HPDE6-E6E7 (cell line): ENCODE measurements around the gene C9orf85.
"Not testable (repeated sequence)": the region's sequence is repeated elsewhere in the genome, so short reads cannot be mapped to it uniquely, and the experiment has no call there.

Experiments
- DNase-seq: peaks from one replicate; pipeline ENCODE4 v3.0.0; 2011; ENCODE audit warnings: missing footprints; ENCODE audit errors: extremely low spot score

Gene C9orf85

GRCh38 chr9:71911061-71911907 lies at the start of gene C9orf85, which contains the start of gene ABHD17B:
Gene C9orf85, plus strand, starts transcription at chr9:71911639. Its CDS starts 96 bp downstream, at chr9:71911735.
Gene ABHD17B, minus strand, starts transcription at chr9:71911193. Its CDS starts 36,113 bp downstream, at chr9:71875080.
- DNase-seq, result peak; percentile 95

DNA sequence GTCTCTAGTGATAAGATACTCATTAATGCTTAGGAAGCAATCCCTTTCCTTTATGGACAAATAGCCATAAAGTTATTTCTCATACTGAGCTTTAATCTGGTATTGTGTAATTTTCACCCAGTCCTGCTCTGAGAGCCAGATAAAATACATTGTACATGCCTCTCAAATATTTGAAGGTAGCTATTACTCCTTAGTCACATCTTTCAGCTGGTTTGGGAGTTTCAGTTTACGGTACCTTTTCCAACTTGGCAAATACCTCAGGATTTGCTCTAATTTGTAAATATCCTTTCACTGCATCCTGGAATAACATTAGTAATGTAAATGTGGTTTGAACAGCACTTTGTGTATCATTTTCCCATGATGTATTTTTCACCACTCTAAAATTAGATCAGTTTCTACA lies 47.8 kb upstream of the C9orf85 start:
- no peak for DNase-seq

GRCh38 chr9:71875345-71875744 lies 36.1 kb upstream of the C9orf85 start:
- DNase-seq, result no peak

DNA sequence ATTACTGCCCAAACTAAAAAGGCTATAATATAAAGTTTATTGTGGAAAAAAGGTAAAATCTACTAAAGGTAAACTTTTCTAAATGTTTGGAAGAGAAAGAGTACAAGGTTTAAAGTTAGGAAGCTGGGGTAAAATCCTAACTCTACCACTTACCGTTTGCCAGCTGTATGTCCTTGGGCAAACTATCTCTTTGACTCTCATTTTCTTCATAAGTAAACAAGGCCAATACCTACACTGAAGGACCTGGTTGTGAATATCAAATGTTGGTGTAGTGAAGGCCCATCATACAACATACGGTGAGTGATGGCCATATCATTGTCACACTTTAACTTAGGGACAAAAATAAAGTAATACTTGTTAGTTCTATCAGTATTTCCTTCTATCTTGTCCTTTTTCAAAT lies 35.3 kb upstream of the C9orf85 start:
- DNase-seq, result no peak

- no peak for DNase-seq
Observed at GRCh38 chr9:71876829-71877228, 34.6 kb upstream of the C9orf85 start.

DNA sequence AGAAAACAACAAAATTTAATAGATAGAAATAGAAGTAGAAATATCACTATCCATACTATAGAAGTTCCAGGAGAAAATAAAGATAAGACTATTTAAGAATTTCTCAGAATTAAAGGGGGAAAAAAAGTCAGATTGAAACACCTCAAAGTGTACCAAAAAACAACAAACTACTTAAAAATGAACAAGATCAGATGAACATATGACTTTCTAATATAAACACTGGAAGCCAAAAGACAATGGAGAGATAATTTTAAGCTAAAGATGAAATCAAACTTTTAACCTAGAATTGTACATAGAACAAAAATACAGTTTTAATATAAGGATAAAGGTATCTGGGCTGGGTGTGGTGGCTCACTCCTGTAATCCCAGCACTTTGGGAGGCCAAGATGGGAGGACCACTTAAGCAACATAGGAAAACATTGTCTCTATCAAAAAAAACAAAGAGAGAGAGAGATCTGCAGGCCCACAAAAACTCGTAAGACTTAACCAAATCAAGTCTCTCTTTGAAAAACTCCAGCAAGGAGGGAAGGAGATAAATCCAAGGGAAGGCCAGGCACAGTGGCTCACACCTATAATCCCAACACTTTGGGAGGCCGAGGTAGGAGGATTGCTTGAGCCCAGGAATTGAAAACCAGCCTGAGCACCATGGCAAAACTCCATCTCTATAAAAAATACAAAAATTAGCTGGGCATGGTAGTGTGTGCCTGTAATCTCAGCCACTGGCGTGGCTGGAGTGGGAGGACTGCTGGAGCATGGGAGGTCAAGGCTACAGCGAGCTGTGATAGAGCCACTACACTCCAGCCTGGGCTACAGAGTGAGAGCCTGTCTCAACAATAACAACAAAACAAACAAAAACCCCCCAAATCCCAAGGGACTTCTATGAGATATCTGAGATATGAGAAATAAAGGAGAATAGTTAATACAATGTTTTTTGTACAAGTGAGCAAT lies 32.8 kb upstream of the C9orf85 start:
- no peak for DNase-seq

DNA sequence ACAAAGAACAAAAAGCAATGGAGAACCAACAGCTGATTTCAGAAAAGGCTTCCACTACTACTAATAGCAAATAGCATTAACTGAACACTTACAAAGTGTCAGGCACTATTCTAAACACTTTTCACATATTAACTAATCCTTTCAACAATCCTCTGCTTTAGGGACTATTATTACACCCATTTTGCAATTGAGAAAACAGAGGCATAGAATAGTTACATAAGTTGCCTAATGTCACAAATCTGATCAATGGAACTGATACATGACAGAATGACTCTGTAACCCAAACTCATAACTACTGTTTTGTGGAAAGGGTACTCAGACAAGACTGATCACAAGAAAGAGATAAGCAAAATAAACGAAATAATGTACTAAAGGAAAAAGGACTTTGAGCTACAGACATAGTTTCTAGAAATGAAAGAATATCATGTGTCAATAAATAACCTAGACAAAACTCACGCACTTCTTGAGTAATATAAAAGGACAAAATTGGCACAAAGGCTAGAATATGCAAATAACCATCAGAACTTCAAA lies 31.7 kb upstream of the C9orf85 start:
- no peak for DNase-seq

DNA sequence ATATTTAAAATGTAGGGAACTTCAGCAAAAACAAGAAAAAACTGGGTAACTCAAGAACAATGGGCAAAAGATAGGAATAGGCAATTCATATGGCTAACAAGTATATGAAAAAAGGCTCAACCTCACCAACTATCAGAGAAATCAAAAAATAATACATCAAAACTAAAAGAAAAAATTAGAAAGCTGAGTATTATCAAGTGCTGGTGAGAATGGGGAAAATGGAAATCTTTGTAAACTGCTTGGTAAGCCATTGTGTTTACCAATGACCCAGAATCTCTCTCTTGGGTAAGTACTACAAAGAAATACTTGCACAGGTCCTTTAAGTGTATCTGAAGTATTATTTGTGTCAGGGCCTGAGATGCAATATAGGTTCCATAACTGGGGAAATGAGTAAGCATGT lies 27.4 kb upstream of the C9orf85 start:
- no peak for DNase-seq

DNA sequence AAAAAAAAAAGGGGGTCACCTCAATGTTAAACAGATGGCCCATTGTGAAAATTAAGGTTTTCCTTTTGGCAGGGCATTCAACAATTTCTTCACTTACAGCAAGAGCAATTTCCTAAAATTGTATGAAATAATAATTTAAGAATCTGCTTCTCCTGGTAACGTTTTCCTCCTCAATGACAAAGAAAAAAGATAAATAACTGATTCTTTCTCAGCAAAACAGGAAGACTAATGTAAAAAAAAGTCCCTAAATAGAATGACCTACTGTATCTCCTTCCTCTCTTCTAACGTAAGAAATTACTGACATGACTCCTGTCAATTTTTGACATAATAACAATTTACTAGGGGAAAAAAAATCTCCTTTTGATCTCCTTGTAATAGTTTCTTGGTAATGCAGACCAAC lies 26.0 kb upstream of the C9orf85 start:
- no peak for DNase-seq

- DNase-seq, result no peak
Observed at GRCh38 chr9:71886015-71886414, 25.4 kb upstream of the C9orf85 start.

GRCh38 chr9:71886541-71886940 lies 24.9 kb upstream of the C9orf85 start:
- DNase-seq, result no peak

- DNase-seq, result no peak
Observed at GRCh38 chr9:71887362-71887761, 24.1 kb upstream of the C9orf85 start.

DNA sequence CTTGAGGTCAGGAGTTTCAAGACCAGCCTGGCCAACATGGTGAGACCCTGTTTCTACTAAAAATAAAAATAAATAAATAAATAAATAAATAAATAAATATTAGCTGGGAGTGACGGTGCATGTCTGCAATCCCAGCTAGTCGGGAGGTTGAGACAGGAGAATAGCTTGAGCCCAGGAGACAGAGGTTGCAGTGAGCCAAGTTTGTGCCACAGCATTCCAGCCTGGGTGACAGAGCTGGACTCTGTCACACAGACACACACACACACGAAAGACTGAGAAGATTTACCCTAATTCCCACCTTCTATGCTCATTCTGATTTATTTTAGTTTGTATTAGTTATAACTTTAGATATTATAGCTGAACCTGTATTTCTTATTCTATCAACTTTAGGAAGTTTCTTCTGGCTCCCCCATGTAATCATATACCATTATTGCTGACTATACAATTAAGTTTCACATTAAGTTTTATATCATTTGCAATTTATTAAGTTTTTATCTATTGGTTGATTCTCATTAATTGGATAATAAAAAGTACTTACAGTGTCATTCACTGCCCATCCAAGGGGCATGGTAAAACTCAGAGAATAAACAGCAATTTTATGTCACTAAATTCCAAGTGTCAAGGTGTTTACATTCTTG lies 21.3 kb upstream of the C9orf85 start:
- DNase-seq, result no peak

GRCh38 chr9:71891557-71892189 lies 19.8 kb upstream of the C9orf85 start:
- DNase-seq, result no peak

DNA sequence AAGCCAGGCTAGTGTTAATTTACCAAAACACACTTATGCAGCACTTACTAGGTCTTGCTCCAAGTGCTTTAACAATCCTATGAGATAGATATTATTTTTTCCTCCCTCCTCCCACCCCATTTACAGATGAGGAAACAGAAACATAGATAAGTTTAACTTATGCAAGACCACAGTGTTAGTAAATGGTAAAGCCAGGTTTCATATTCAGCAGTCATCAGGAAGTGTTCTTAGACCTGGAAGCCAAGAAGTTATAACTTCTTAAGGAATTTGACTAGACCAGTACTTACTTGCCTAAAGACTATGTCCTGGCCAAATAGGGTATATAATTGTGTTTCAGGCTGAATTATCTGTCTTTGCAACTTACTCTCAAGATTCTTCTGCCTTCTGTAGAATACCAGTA lies 16.3 kb upstream of the C9orf85 start:
- peak; percentile 22 for DNase-seq

GRCh38 chr9:71895955-71896354 lies 15.5 kb upstream of the C9orf85 start:
- DNase-seq, result no peak

- no peak for DNase-seq
Observed at GRCh38 chr9:71896761-71897160, 14.7 kb upstream of the C9orf85 start.

DNA sequence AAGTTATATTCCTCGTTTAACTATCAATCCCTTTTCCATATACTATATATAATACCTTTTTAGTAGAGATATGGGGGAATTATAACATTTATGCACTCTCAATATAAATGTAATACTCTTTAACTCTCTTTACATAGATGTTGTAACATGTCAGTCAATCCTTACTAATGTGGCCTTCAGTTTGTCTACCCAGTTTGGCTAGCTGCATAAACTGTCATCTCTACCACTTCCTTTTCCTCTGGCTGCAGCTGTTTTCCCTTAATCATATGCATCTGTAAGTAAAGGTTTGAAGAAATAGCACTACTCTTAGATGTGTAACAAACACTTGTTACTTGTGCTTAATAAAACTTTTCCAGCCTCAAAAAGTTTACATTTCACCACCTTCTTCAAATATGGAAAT lies 13.9 kb upstream of the C9orf85 start:
- no peak for DNase-seq

- DNase-seq, result not testable (repeated sequence)
Observed at GRCh38 chr9:71898756-71899155, 12.7 kb upstream of the C9orf85 start.

- no peak for DNase-seq
Observed at GRCh38 chr9:71901695-71902597, 9.5 kb upstream of the C9orf85 start.
